ENCODE data around the gene FGF1. TPM values are rescaled to one million over a fixed set of nuclear protein-coding genes. Genes with fewer than 3 reads are reported as not detected.

FGF1 gene
- total RNA-seq, result 22.4 TPM

DNA sequence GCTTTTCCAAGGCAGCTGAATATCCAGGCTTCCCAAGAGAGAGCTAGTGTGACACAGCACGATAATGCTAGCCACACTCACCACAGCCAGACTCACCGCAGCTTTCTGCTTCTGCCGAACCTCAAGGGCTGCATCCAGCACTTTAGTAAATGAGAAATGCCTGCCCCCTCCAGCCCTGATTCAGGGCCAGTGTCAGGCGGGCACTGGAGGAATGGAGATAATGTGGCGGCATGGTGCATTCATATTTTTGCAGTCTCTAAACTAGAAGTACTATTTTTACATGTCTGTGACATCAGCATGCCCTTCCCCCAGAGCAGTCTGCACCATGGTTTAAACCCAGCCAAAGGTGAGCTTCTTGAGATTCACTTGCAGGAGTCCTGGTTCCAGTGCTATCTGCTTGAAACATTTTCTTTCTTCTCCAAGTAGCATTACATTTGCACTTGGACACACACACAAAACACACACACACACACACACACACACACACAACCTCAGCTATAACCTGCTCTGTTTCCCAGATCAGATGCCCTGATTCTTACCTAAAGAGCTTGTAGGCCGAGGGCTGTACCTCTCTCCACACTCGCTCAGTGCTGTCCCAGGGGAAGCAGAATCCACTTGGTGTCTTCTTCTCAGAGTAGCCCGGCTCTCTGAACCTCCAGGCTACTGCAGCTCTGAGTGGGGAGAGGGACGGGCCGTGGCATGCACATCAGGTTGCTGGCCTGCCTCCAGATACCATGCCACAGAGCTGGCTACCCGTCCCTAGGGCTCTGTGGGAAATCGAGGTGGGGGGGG is at the start of gene FGF1:
Gene FGF1, minus strand, starts transcription at position 673 of the 792 bp plus-strand sequence. CDS start 71,963 bp downstream, outside the sequence.

Other genes starting within 250 kb of the FGF1 start
- 40.4 TPM for gene ARHGAP26, start 84.3 kb upstream of the FGF1 start, total RNA-seq

Measured in diencephalon (tissue), 1 donor.